ENCODE measurements around the gene SMURF2.
A peak's percentile ranks its signal among the peaks of the same experiment; 100 is the strongest.

Gene SMURF2

DNA sequence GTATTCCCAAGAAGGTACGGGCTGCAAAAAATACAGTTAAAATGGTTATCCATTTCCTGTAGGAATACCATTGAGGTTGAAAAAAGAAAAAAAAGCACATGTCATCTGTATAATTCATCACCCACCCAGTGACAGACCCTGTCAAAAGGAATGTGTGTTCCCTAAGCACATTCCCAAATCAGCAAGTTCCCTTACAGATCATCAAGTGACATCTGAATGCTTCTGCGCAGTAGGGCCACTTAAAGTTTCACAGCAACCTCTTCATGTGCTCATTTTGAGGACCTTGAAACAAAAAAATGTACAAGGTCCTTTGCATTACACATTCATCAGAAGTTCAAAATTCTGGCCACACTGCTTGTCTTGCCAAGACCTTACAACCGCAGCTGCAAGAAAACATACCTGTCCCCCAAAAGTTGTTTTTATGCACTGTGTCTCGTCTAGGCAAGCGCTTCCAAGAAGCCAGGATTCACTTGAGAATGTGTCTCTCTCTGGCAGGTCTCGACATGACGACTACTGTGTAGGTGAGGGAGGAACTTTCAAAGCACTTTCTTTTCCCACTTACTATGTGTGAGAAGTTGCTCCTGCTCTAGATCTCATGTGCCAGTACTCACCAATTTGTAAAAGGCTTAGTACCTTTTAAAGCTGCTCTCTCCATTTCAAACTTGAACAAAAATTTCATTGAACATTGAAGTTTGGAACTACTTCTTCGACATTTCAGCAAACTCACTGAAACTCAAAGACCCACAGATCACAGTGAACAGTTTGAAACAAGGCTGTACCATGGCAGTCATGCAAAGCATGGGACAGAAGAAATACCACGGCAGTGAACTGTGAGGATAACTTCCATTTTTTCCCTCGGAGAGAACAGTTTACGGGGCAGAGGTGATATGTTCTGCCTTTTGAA is 161.0 kb downstream of the SMURF2 start:
- no peak for TF ChIP-seq ZFX (IDR thresholded peaks at IDR 0.05)
- TF ChIP-seq, protein P1, sequence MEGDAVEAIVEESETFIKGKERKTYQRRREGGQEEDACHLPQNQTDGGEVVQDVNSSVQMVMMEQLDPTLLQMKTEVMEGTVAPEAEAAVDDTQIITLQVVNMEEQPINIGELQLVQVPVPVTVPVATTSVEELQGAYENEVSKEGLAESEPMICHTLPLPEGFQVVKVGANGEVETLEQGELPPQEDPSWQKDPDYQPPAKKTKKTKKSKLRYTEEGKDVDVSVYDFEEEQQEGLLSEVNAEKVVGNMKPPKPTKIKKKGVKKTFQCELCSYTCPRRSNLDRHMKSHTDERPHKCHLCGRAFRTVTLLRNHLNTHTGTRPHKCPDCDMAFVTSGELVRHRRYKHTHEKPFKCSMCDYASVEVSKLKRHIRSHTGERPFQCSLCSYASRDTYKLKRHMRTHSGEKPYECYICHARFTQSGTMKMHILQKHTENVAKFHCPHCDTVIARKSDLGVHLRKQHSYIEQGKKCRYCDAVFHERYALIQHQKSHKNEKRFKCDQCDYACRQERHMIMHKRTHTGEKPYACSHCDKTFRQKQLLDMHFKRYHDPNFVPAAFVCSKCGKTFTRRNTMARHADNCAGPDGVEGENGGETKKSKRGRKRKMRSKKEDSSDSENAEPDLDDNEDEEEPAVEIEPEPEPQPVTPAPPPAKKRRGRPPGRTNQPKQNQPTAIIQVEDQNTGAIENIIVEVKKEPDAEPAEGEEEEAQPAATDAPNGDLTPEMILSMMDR (conservative IDR thresholded peaks at IDR 0.05) = no peak
- H3K27ac ChIP-seq = no peak overlapping the region

DNA sequence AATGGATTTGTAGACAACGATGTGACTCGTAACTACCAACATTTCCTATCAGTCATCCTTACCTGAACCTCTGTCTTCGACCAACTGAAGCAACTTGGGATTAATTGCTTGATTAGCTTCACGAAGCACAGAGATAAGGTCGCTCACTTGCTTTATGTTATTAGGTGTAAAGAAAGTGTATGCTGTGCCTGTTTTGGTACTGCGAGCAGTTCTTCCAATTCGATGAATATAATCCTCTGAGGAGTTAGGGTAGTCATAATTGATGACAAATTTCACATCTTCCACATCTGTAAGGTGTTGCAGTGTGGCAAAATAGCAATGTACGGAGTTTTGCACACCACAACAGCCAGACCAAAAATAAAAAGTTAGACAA is 161.6 kb downstream of the SMURF2 start:
- TF ChIP-seq, protein P1 (conservative IDR thresholded peaks at IDR 0.05) = no peak
- TF ChIP-seq ZFX (IDR thresholded peaks at IDR 0.05) = no peak
- H3K27ac ChIP-seq = no peak overlapping the region

DNA sequence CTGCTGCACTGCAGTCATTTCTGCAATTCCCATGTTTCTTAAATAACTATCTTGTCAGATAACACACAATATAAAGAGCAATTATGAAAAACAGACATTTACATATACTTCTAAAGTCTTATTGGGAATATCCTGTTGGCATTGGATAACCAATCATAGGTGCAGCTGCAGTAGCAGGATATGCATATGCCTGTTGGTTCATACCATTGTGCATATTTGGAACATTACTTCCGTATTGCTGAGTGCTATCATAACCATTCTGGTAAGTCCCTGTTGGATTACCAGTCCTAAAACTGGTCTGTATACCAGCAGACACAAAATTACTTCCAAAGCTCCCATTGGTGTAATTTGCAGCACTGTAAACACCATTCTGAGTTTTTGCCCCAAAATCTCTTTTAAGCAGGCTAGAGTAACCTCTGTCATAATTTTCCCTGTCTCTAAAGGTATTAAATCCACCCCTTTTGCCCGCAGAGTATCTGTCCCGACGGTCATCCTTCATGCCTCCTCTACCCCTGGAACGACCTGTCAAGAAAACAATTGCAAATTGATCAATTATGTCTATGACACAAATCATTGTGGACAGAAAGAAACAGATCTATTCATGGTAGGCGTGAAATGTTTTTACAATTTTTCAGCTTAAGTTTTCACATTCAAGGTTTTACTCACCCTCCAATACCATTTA is 162.2 kb downstream of the SMURF2 start:
- no peak overlapping the region for H3K27ac ChIP-seq
- TF ChIP-seq, protein P1 (conservative IDR thresholded peaks at IDR 0.05) = no peak
- no peak for TF ChIP-seq ZFX (IDR thresholded peaks at IDR 0.05)

DNA sequence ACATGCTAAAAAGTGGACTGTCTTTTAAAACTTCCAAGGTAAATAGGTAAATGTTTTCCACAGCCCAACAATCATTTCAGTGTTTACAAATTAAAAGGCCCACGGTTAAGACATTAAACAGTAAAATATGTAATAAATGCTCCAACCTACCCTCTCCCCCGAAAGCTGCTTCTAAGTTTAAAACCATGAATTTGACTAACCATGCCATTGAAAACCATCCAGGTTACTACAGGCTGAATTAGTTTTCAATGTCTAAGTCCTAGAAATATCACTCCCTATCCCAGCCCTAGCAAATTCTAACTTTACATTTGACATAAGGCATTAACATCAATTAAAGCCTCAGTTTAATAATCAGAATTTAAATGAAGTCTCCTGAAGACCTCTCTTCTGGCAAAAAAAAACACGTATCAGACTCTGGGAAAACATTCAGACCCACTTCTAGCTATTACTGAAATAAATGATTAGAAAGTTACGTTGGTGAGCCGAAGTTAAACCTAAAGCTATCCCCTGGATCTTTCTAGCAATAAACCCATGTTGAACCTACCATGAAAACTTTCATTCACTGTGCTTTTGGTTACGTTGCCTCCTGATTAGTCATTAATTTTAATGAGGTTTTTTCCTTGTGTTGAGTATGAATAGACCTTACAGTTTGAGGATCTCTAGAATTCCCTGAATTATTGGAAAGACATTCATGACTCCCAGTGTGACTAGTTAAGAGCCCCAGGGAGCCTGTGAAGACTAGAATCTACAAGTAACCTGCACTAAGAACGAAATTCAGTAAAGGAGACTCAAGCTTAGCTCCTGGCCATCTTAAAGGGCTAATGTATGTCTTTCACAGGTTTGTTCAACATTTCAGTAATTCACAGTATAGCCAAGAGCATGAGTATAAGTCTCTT is 163.6 kb downstream of the SMURF2 start:
- TF ChIP-seq, protein P1 (conservative IDR thresholded peaks at IDR 0.05) = no peak
- TF ChIP-seq ZFX (IDR thresholded peaks at IDR 0.05) = no peak
- H3K27ac ChIP-seq = no peak overlapping the region

DNA sequence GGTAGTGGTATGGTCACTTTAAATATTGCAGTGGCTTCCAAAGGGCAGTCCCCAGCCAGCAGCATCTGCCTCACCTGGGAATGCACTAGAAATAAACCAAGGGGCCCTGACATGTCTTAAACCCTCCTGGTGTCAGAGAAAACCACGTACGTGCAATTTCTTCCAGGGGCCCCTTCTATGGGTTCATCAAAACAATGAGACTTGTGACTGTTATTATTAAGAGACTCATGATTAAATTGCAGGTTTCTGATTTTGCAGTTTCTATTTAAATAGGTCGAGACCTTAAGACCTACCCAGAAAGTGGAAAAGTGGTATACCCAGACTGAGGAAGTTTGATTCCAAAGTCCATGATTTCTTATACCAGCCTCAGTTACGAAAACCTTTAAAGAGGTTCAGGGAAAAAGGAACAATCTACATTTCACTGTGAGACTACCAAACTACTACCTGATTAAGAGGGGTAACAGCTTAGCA is 164.5 kb downstream of the SMURF2 start:
- H3K27ac ChIP-seq = peak overlapping the region; percentile 84
- TF ChIP-seq ZFX (IDR thresholded peaks at IDR 0.05) = no peak
- TF ChIP-seq, protein P1 (conservative IDR thresholded peaks at IDR 0.05) = peak; percentile 47

DNA sequence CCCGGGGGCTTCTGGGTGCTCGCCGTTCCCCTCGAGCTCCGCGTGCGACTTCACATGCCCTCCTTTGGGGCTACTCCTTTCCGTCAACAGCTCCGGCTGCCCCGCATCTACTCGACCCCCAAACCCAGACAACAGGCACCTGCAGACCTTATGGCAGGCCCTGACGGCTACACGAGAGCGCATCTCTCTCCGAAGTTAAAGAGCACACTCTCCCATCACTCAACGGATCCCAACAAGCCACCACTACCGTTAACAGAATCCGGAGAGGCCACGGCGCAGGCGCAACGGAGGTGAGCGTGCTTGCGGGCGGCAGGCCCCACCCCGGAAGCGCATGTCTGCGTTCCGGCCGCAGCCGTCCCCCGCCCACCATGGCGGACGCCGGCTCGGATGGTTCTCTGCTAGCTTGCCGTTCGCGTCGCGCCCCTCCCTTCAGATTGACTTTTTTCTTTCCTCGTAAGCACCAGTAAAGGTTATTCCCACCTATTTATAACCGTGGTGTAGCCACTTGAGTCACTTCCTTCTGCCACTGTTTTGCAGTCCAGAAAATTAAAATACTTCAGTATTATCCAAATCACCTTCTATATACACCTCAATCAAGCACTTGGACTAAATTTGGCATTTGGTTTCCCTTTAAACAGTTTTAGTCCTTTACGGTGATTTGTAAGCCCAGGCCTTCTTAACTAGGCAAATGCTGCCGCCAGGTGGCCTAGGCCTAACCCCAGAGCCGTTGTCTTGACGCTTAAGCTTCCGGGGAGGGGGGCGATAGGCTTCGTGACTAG is 165.1 kb downstream of the SMURF2 start, which contains the start of gene POLG2:
POLG2 (minus strand) TSS at position 269 of the 779 bp plus-strand sequence; CDS start at position 183, 86 bp downstream.
- H3K27ac ChIP-seq = peak within 1 kb of the TSS; percentile 84
- TF ChIP-seq, protein P1 (conservative IDR thresholded peaks at IDR 0.05) = peak; percentile 71
- peak; percentile 30; the same call in 1 of the 2 replicates for TF ChIP-seq ZFX (IDR thresholded peaks at IDR 0.05)

Measured in C4-2B (cell line).